SU-DHL-6 (cell line): Measurements from ENCODE around the gene BEND6.
"Not testable (repeated sequence)": the region's sequence is repeated elsewhere in the genome, so short reads cannot be mapped to it uniquely, and the experiment has no call there.

Source experiments
- H2AFZ ChIP-seq: fragments of 200-600 bp; sonication (generic); 2 replicates; pipeline ENCODE4 v1.6.1; 2014; ENCODE audit warnings: low read depth, mild to moderate bottlenecking, moderate library complexity, mixed read lengths, antibody characterized with exemption, low read length; ENCODE audit not compliant: severe bottlenecking
- H3F3A ChIP-seq: fragments of 200-600 bp; shearing (Covaris generic); 2 replicates; pipeline ENCODE4 v1.6.0; 2016; ENCODE audit warnings: antibody characterized with exemption, mild to moderate bottlenecking; ENCODE audit not compliant: insufficient read depth
- H3K27ac ChIP-seq: fragments of 200-600 bp; sonication (generic); 2 replicates; pipeline ENCODE4 v1.5.1; 2016; ENCODE audit warnings: low read depth, mild to moderate bottlenecking, low read length, moderate library complexity, mixed read lengths
- H3K27me3 ChIP-seq: fragments of 200-600 bp; sonication (generic), shearing (Covaris generic); 2 replicates; pipeline ENCODE4 v1.6.0; 2014; ENCODE audit warnings: mild to moderate bottlenecking, low read length
- H3K36me3 ChIP-seq: fragments of 200-600 bp; sonication (generic); 2 replicates; pipeline ENCODE4 v1.6.1; 2014; ENCODE audit warnings: mild to moderate bottlenecking, low read length, mixed read lengths
- H3K4me2 ChIP-seq: fragments of 300-600, 200-600 bp; shearing (Covaris generic), sonication (generic); 2 replicates; pipeline ENCODE4 v1.6.0; 2014; ENCODE audit warnings: low read length, low read depth, mild to moderate bottlenecking; ENCODE audit not compliant: poor library complexity, severe bottlenecking
- H3K4me3 ChIP-seq: fragments of 200-600 bp; sonication (generic); 2 replicates; pipeline ENCODE4 v1.5.1; 2014; ENCODE audit warnings: antibody characterized with exemption, low read length, mild to moderate bottlenecking, mixed read lengths; ENCODE audit not compliant: insufficient read depth, poor library complexity, severe bottlenecking
- H3K79me2 ChIP-seq: fragments of 200-600 bp; sonication (generic); 2 replicates; pipeline ENCODE4 v1.6.1; 2014; ENCODE audit warnings: mild to moderate bottlenecking, low read length, moderate library complexity; ENCODE audit not compliant: insufficient read depth
- H3K9ac ChIP-seq: fragments of 200-600 bp; sonication (generic); 2 replicates; pipeline ENCODE4 v1.7.0; 2014; ENCODE audit warnings: mild to moderate bottlenecking, low read length
- H3K9me2 ChIP-seq: fragments of 200-600 bp; sonication (generic); replicated peaks from 2 replicates; pipeline ENCODE4 v1.6.1; 2014; ENCODE audit warnings: low read length; ENCODE audit not compliant: insufficient read depth
- H3K9me3 ChIP-seq: fragments of 200-600 bp; sonication (generic); 2 replicates; pipeline ENCODE4 v1.6.1; 2014; ENCODE audit warnings: low read length, mixed read lengths; ENCODE audit not compliant: insufficient read depth
- H4K20me1 ChIP-seq: fragments of 200-600 bp; sonication (generic); 2 replicates; pipeline ENCODE4 v1.6.1; 2014; ENCODE audit warnings: low read depth, mild to moderate bottlenecking, antibody characterized with exemption, low read length, moderate library complexity, mixed read lengths
- EZH2phosphoT487 ChIP-seq: fragments of 200-600 bp; sonication (generic), shearing (Covaris generic); conservative IDR thresholded peaks from 2 replicates; pipeline ENCODE4 v1.6.1; 2018; ENCODE audit warnings: mild to moderate bottlenecking, antibody characterized with exemption, low read length, moderate library complexity, mixed read lengths
- TF ChIP-seq, protein P1 (sequence below): fragments of 200-600 bp; sonication (generic); IDR thresholded peaks from one replicate; pipeline ENCODE4 v1.5.1; 2017; ENCODE audit warnings: antibody characterized with exemption, mild to moderate bottlenecking, low read length, moderate library complexity; ENCODE audit not compliant: insufficient read depth, poor library complexity, severe bottlenecking

BEND6 gene

GRCh38 chr6:57035549-57035948, 80.6 kb downstream of the BEND6 start:
- Histone ChIP-seq H3K36me3 (no peaks in the 10 kb centered on the region), H3K4me3 (no peak overlapping the region), H2AFZ (no peak overlapping the region), H3K9ac (no peak overlapping the region), H3K9me3 (no peaks in the 10 kb centered on the region), H3K79me2 (no peaks in the 10 kb centered on the region), H3K27ac (no peak overlapping the region), H3K27me3 (no peaks in the 10 kb centered on the region), H4K20me1 (no peaks in the 10 kb centered on the region), H3K4me2 (no peak overlapping the region), H3K9me2 (no peaks in the 10 kb centered on the region), H3F3A (no peaks in the 10 kb centered on the region)
- TF ChIP-seq EZH2phosphoT487: no peak
- TF ChIP-seq, protein P1, sequence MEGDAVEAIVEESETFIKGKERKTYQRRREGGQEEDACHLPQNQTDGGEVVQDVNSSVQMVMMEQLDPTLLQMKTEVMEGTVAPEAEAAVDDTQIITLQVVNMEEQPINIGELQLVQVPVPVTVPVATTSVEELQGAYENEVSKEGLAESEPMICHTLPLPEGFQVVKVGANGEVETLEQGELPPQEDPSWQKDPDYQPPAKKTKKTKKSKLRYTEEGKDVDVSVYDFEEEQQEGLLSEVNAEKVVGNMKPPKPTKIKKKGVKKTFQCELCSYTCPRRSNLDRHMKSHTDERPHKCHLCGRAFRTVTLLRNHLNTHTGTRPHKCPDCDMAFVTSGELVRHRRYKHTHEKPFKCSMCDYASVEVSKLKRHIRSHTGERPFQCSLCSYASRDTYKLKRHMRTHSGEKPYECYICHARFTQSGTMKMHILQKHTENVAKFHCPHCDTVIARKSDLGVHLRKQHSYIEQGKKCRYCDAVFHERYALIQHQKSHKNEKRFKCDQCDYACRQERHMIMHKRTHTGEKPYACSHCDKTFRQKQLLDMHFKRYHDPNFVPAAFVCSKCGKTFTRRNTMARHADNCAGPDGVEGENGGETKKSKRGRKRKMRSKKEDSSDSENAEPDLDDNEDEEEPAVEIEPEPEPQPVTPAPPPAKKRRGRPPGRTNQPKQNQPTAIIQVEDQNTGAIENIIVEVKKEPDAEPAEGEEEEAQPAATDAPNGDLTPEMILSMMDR: no peak

DNA sequence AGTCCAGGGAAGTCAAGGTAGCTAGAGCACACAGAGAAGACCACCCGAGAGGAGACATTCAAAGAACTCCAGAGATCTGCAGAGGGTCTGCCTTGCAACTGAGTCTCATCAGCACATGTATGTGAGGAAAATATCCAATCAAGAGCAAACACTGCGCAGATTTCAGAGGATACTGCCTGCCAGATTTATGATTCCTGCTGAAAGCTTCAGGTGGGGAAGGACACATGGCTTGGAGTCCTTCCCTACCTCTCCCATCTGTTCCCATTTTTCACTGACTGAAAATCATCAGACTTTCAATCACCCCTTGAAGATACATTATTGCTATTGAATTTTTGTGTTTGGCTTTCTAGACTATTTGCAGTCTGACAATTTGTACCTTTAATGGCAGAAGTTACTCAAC, 84.0 kb downstream of the BEND6 start:
- Histone ChIP-seq H3K27ac (no peak overlapping the region), H3K9me3 (no peaks in the 10 kb centered on the region), H3K4me3 (no peak overlapping the region), H3K79me2 (no peaks in the 10 kb centered on the region), H2AFZ (no peak overlapping the region), H3K9ac (no peak overlapping the region), H4K20me1 (no peaks in the 10 kb centered on the region), H3F3A (no peaks in the 10 kb centered on the region), H3K9me2 (no peaks in the 10 kb centered on the region), H3K27me3 (no peaks in the 10 kb centered on the region), H3K36me3 (no peaks in the 10 kb centered on the region), H3K4me2 (no peak overlapping the region)
- no peak for TF ChIP-seq EZH2phosphoT487
- TF ChIP-seq, protein P1: no peak

- no peaks in the 10 kb centered on the region for H3K27me3 ChIP-seq
- H3K4me3 ChIP-seq: no peak overlapping the region
- no peak overlapping the region for H3K27ac ChIP-seq
- 0 out of 2 replicates have a peak, but pooled peaks cover under 1% of the 10 kb centered on the region for H3F3A ChIP-seq
- TF ChIP-seq EZH2phosphoT487: no peak
- TF ChIP-seq, protein P1: no peak
- H3K36me3 ChIP-seq: no peaks in the 10 kb centered on the region
- no peak overlapping the region for H3K9ac ChIP-seq
- H3K9me2 ChIP-seq: no peaks in the 10 kb centered on the region
- no peak overlapping the region for H3K4me2 ChIP-seq
- no peaks in the 10 kb centered on the region for H3K9me3 ChIP-seq
- no peaks in the 10 kb centered on the region for H4K20me1 ChIP-seq
- H3K79me2 ChIP-seq: no peaks in the 10 kb centered on the region
- no peak overlapping the region for H2AFZ ChIP-seq
Observed at GRCh38 chr6:57040011-57040410, 85.1 kb downstream of the BEND6 start.

DNA sequence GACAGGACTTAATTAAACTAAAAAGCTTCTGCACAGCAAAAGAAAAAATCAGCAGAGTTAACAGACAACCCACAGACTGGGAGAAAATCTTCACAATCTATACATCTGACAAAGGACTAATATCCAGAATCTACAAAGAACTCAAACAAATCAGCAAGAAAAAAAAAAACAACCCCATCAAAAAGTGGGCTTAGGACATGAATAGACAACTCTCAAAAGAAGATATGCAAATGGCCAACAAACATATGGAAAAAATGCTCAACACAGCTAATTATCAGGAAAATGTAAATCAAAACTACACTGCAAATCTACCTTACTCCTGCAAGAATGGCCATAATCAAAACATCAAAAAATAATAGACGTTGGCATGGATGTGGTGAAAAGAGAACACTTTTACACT, 89.2 kb downstream of the BEND6 start:
- not testable (repeated sequence) for H3K27ac ChIP-seq, H3K9me3 ChIP-seq, H3K9ac ChIP-seq, H3K27me3 ChIP-seq, H4K20me1 ChIP-seq, H3K4me3 ChIP-seq, H3K9me2 ChIP-seq, H3K4me2 ChIP-seq, H2AFZ ChIP-seq, H3K36me3 ChIP-seq
- Histone ChIP-seq H3F3A (peaks cover 14% of the 10 kb centered on the region; the same call in 1 of the 2 replicates), H3K79me2 (peaks cover 14% of the 10 kb centered on the region)
